Skeletal muscle tissue (tissue), 4 donors: Measurements from ENCODE around the gene RHOF. TPM values are rescaled to one million over a fixed set of nuclear protein-coding genes. Genes with fewer than 3 reads are reported as not detected.
"Not testable (repeated sequence)": the region's sequence is repeated elsewhere in the genome, so short reads cannot be mapped to it uniquely, and the experiment has no call there.

Experiments
- H3K27ac ChIP-seq: one replicate; pipeline ENCODE4 v1.7.0; 2013; ENCODE audit warnings: mild to moderate bottlenecking, low read depth, low read length, inconsistent platforms
- H3K27me3 ChIP-seq, 3 donors: one replicate each; pipeline ENCODE4 v1.7.0; 2013; ENCODE audit warnings: low read length in 3 of 3; ENCODE audit not compliant: control insufficient read depth in 3 of 3, insufficient read depth in 3 of 3
- H3K36me3 ChIP-seq, 3 donors: one replicate each; pipeline ENCODE4 v1.7.0; 2013; ENCODE audit warnings: low read length in 3 of 3; ENCODE audit not compliant: control insufficient read depth in 3 of 3, insufficient read depth in 3 of 3
- H3K4me1 ChIP-seq, 3 donors: one replicate each; pipeline ENCODE4 v1.7.0; 2013; ENCODE audit warnings: low read length in 3 of 3, mild to moderate bottlenecking in 3 of 3; ENCODE audit not compliant: control insufficient read depth in 3 of 3, insufficient read depth in 3 of 3
- H3K4me3 ChIP-seq, 3 donors: one replicate each; pipeline ENCODE4 v1.7.0; 2013; ENCODE audit warnings: low read length in 3 of 3
- H3K9ac ChIP-seq, 3 donors: one replicate each; pipeline ENCODE4 v1.7.0; 2013; ENCODE audit warnings: low read length in 3 of 3, mild to moderate bottlenecking in 3 of 3, moderate library complexity in 2 of 3, low read depth in 1 of 3
- H3K9me3 ChIP-seq, 3 donors: one replicate each; pipeline ENCODE4 v1.7.0; 2013; ENCODE audit warnings: low read length in 3 of 3; ENCODE audit not compliant: control insufficient read depth in 3 of 3
- total RNA-seq: library from RNA; depleted of rRNA; stranded (reverse); fragments of >200 nt; gene quantifications from one replicate; pipeline ENCODE4 v1.2.3, GENCODE V29; 2014
- donor health status: Osteomylitis.

Gene RHOF
- total RNA-seq, 1 donor from 2014 or later, result 2.1 TPM

DNA sequence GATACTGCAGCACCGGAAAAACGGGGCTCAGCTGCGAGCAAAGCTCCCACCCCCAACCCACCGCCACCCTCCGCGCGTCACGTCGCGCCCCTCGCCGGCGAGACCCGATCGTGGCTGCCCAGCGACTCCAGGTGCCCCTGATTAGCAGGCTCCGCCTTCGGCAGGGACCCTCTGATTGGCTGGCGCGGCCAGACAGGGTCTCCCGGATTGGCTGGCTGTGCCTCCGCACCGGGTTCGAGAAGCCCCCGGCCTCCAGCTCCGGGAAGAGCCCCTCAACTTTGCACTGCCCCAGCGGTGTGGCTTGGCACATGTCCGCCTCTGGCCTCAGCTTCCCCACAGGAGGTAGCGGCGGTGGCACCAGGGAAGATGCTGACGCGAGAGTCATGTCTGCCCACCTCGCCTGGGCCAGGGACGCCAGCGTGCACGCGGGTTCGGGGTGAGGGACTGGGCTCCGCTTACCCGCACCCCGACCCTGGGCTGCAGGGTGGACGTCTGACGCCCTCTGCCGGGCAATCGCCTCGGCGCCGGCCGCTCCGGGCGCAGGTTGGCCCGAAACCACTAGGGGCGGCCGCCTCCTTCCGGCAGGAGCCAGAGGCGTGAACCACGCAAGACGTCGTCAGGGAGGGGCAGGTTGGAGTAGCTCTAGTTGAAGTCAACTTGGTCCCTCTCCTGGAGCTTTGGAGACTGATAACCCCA is 498 bp upstream of the RHOF start:
- peak overlapping the region; percentile 43 to 79 (median 64) for H3K9ac ChIP-seq
- peaks cover 57 to 79% (median 69%) of the 10 kb centered on the region in 3 donors for H3K4me1 ChIP-seq

DNA sequence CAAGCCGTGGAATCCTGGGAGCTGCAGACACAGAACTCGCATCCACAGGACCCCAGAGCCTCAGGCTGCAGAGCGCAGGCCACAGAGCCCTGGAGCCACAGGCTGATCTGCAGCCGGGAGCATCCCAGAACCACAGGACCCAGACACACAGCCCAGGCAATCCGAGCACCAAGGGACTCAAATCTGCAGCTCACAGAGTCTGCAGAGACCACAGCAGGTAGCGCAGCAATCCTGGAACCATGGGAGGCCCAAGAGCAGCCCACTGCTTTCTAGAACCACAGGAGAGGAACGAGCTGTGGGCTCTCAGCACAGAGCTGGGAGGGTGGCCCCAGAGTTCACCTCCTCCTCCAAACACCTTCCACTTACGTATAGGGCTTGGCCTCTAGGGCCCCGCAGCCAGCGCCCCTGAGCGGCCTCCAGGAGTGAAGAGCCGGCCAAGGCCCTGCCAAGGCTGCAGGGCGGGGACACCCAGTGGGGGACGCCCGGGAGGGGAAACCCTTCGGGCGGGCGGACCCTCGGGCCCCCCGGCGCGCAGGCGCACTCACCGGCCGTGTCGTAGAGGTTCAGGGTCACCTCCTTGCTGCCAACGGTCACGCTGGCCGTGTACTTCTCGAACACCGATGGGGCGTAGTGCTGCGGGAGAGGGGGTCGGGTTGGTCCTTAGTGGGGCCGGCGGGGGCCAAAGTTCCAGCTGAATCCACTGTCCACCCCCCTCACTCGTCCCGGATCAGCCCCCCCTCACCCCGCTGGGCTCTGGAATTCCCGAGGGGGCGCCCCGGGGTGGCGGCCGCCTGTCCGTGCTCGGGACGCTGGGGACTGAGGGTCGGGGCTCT is 665 bp downstream of the RHOF start:
- Histone ChIP-seq H3K9me3 (no peaks in the 10 kb centered on the region), H3K36me3 (peaks cover 5 to 7% (median 6%) of the 10 kb centered on the region in 3 donors), H3K27ac (no peak overlapping the region), H3K4me3 (no peak overlapping the region), H3K9ac (peak overlapping the region in 1 of 3 donors; percentile 79), H3K27me3 (no peaks in the 10 kb centered on the region), H3K4me1 (peaks cover 46 to 71% (median 63%) of the 10 kb centered on the region in 3 donors)

More for the DNA sequence above, 498 bp upstream of the RHOF start:
- H3K27ac ChIP-seq, result peak overlapping the region; percentile 100
- peaks cover 5 to 7% (median 6%) of the 10 kb centered on the region in 3 donors for H3K36me3 ChIP-seq
- H3K4me3 ChIP-seq, result peak overlapping the region; percentile 71 to 83 (median 77)
- H3K27me3 ChIP-seq, result no peaks in the 10 kb centered on the region
- H3K9me3 ChIP-seq, result no peaks in the 10 kb centered on the region

DNA sequence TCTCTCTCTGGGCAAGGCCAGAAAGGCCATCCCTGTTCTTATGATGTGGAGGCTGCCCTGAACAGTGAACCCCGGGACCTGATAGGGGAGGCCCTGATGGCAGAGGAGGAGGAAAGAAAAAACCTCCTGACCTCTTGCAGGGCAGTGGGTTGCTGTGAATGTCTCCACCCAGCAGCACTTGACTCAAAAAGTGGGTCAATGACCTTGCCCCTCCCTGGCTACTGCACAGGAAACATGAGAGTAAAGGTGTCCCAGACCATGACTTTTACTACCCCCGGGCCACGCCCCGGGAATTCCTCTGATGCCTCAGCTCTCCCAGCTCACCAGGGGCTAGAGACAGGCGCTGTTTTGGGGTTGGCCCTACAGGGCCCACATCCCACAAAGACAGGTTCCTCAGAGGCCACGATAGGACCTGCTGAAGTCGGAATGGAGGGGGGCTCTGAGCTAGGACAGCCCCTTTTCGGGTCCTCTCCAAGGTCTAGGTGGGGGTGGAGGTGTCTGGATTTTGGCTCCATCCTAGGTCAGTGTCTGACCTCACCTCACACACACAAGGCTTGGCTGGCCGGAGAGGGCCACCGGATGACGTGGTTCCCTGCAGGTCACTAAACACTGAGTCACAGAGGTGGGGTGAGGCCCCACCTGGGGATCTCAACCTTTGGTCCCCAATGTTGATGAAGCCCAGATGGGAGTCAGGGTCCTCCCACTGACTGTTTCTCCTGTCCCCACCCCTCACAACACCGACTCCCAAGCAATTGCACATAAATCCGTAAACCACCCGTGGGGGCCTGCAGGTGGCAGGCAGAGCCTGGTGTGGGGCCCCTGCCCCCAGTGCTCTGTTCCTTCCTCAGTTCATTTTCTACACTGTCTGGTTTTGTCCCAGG is 1.6 kb downstream of the RHOF start:
- H3K27me3 ChIP-seq, result no peaks in the 10 kb centered on the region
- peak overlapping the region in 1 of 3 donors; percentile 16 for H3K9ac ChIP-seq
- no peak overlapping the region for H3K4me3 ChIP-seq
- H3K4me1 ChIP-seq, result peaks cover 37 to 66% (median 54%) of the 10 kb centered on the region in 3 donors
- H3K36me3 ChIP-seq, result peaks cover 5 to 7% (median 6%) of the 10 kb centered on the region in 3 donors
- H3K9me3 ChIP-seq, result no peaks in the 10 kb centered on the region
- H3K27ac ChIP-seq, result no peak overlapping the region

DNA sequence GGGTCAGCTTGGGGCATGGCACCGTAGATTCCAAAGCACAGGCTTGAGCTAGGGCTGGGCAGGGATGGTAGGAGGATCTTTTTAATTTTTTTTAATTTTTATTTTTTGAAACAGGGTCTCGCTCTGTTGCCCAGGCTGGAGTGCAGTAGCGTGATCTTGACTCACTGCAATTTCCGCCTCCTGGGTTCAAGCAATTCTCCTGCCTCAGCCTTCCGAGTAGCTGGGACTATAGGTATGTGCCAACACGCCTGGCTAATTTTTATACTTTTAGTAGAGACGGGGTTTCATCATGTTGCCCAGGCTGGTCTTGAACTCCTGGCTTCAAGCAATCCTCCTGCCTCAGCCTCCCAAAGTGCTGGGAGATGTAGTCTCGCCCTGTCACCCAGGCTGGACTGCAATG is 2.7 kb downstream of the RHOF start:
- peaks cover 25 to 56% (median 43%) of the 10 kb centered on the region in 3 donors for H3K4me1 ChIP-seq

DNA sequence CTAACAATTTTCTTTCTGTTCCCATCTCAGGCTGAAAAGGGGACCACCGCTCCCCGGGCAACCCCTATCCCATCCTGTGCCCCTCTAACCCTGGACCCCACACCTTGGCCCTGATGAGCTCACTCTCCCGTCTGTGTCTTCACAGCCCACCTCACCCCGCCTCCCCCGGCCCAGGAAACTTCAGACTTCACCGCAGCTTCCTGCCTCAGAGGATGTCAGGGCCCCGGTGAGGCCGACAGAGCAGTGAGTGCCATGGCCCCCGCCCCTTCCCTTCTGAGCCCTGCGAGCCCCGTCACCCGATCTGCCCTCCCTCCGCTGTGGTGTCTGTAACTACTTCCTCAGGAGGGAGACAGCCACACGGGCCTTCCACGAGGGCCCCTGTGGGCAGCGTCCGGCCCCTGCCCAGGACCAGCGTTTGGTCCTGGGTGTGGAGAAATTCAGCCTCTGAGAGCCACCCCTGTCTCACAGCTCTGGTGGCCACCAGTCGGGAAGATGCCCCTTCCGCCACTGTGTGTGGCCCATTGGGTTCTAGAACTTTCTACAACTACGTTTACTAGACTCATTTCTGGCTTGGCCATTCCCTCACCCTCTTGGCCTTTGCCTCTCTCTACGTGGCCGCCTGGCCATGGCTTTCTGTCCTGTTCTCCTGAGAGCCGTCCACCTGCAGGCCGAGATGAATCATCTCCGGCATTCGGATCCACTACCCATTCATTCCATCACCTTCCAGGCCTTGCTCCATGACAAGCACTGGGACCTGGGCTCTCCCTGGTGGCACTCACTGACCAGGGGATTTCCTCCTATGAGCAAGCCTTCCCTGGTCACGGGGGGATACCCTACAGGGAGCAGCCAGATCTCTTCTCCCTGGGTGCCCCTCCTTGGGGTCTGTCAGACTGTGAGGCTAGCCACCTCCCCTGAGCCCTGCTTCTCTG is 3.4 kb downstream of the RHOF start:
- H3K27ac ChIP-seq, result peak overlapping the region; percentile 30
- no peaks in the 10 kb centered on the region for H3K9me3 ChIP-seq
- H3K9ac ChIP-seq, result peak overlapping the region in 1 of 3 donors; percentile 20
- no peaks in the 10 kb centered on the region for H3K27me3 ChIP-seq
- H3K4me1 ChIP-seq, result peaks cover 18 to 49% (median 36%) of the 10 kb centered on the region in 3 donors
- no peak overlapping the region for H3K4me3 ChIP-seq
- H3K36me3 ChIP-seq, result peaks cover 0 to under 1% (median 0%) of the 10 kb centered on the region in 3 donors

More for the DNA sequence above, 2.7 kb downstream of the RHOF start:
- not testable (repeated sequence) for H3K4me3 ChIP-seq, H3K9me3 ChIP-seq, H3K27ac ChIP-seq, H3K36me3 ChIP-seq, H3K27me3 ChIP-seq, H3K9ac ChIP-seq

DNA sequence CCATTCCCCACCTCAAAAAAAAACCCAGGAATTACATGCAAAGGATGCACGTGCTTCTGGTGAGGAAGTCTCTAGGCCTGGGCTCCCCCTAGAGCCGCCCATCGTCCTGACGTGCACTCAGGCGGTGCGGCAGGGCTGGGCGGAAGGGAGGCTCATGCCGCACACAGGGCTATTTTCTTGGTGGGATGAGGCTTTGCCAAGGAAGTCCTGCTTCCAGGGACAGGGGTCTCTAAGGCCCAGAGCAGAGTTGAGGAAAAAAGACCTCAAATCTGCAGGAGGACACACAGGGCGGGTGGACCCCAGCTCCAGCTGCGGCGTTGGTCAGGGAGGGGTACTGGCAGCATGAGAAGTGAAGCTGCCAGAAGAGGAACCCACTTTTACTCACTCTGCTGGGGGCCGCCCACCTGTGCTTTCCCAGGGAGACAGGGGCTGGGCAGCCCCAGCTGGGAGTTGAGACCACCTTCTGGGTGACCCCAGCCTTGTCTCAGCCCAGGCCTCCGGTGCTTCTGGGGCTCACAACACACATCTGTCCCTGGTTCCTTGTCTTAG is 4.2 kb downstream of the RHOF start:
- H3K36me3 ChIP-seq, result no peaks in the 10 kb centered on the region
- H3K9me3 ChIP-seq, result no peaks in the 10 kb centered on the region
- no peak overlapping the region for H3K4me3 ChIP-seq
- peak overlapping the region; percentile 30 for H3K27ac ChIP-seq
- peak overlapping the region in 1 of 3 donors; percentile 20 for H3K9ac ChIP-seq
- peaks cover 11 to 47% (median 31%) of the 10 kb centered on the region in 3 donors for H3K4me1 ChIP-seq
- H3K27me3 ChIP-seq, result no peaks in the 10 kb centered on the region

DNA sequence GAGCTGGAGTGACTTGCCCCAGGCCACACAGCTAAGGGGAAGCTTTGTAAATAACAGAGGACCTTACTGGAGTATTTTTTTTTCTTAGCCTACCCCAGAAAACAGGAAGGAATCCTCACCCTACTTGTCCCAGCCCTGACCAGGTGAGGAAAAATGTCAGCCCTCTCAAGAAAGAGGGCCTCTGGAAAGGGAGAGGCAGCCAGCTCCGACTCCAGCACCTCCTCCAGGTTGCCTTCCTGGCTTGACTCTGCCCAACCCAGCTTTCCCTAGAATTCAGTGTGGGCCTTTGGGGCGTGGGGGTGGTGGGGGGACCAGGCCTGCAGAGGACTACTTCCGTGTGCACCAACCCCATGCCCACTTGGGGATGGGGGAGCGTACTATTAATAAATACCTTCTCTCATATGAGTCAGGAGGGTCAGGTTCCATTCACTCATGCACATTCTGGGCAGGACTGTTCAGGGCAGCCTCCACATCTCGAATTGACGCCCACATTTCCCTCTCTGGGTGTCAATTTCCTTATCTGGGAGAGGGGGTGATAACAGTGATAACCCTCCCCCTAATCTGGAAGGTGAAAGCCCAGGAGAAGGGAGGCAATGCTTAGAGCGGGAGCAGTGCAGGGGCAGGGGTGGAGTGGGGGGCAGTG is 5.2 kb downstream of the RHOF start:
- Histone ChIP-seq H3K27ac (no peak overlapping the region), H3K4me3 (no peak overlapping the region)

DNA sequence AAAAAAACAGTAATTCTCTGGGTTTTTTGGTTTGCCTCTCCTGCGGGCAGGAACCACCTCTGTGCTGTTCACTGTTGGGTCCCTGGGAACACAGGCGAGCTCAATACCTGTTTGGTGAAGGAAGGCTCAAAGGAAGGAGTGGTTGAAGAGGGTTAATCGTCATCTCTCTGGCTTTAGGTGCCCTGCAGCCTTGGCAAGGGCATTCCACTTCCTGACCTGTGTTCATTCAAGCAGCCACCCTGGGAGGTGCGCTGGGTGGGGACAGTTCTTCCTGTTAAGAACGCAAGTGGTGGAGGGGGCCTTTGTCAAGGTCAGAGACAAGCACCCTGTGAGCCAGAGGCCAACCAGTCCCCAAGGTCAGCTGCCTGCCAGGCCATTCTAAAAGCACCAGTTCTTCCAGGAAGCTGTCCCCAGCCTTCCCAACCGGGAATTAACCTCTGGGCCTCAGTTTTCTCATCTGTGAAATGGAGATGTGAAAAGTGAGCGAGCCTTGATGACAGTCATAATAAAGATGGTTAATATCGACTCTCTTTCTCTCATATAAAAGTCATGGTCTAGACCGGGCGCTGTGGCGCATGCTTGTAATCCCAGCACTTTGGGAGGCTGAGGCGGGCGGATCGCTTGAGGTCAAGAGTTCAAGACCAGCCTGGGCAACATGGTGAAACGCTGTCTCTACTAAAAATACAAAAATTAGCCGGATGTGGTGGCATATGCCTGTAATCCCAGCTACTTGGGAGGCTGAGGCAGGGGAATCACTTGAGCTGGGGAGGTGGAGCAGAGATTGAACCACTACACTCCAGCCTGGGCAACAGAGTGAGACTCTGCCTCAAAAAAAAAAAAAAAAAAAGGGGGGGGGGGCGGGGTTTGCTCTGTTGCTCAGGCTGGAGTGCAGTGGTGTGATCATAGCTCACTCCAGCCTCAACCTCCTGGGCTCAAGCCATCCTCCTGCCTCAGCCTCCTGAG is 6.1 kb downstream of the RHOF start:
- Histone ChIP-seq H3K9ac (no peak overlapping the region), H3K36me3 (no peaks in the 10 kb centered on the region), H3K4me1 (peaks cover 6 to 36% (median 26%) of the 10 kb centered on the region in 3 donors), H3K9me3 (no peaks in the 10 kb centered on the region), H3K4me3 (no peak overlapping the region), H3K27ac (no peak overlapping the region), H3K27me3 (no peaks in the 10 kb centered on the region)

More for the DNA sequence above, 5.2 kb downstream of the RHOF start:
- H3K27me3 ChIP-seq, result no peaks in the 10 kb centered on the region
- no peaks in the 10 kb centered on the region for H3K9me3 ChIP-seq
- H3K4me1 ChIP-seq, result peaks cover 3 to 37% (median 24%) of the 10 kb centered on the region in 3 donors
- no peaks in the 10 kb centered on the region for H3K36me3 ChIP-seq
- H3K9ac ChIP-seq, result peak overlapping the region in 1 of 3 donors; percentile 16
